GM15510 (cell line): ENCODE data around the gene DMD.

Experiments used
- POLR2A ChIP-seq: IDR thresholded peaks from 3 replicates; pipeline ENCODE4 v1.6.1; 2011; ENCODE audit warnings: borderline replicate concordance; ENCODE audit not compliant: insufficient read length; ENCODE audit errors: extremely low read depth

Gene DMD

GRCh38 chrX:32010948-32011347 lies 1200.4 kb downstream of the DMD start:
- no peak for TF ChIP-seq POLR2A

GRCh38 chrX:32010212-32010611 lies 1201.1 kb downstream of the DMD start:
- no peak for TF ChIP-seq POLR2A

GRCh38 chrX:31993637-31994036 lies 1217.7 kb downstream of the DMD start:
- TF ChIP-seq POLR2A, result no peak

GRCh38 chrX:31988975-31989374 lies 1222.4 kb downstream of the DMD start:
- no peak for TF ChIP-seq POLR2A

GRCh38 chrX:31981546-31982062 lies 1229.7 kb downstream of the DMD start:
- TF ChIP-seq POLR2A, result no peak

GRCh38 chrX:31969714-31970113 lies 1241.6 kb downstream of the DMD start:
- no peak for TF ChIP-seq POLR2A

- no peak for TF ChIP-seq POLR2A
These were observed 1249.1 kb downstream of the DMD start for GRCh38 chrX:31962256-31962655.

GRCh38 chrX:31934842-31935370 lies 1276.4 kb downstream of the DMD start:
- no peak for TF ChIP-seq POLR2A

GRCh38 chrX:31934015-31934414 lies 1277.3 kb downstream of the DMD start:
- TF ChIP-seq POLR2A, result no peak

GRCh38 chrX:31932769-31933168 lies 1278.6 kb downstream of the DMD start:
- no peak for TF ChIP-seq POLR2A

- TF ChIP-seq POLR2A, result no peak
These were observed 1280.1 kb downstream of the DMD start for GRCh38 chrX:31931225-31931624.

GRCh38 chrX:31929366-31929765 lies 1282.0 kb downstream of the DMD start:
- TF ChIP-seq POLR2A, result no peak

- no peak for TF ChIP-seq POLR2A
These were observed 1290.1 kb downstream of the DMD start for GRCh38 chrX:31921236-31921635.

- TF ChIP-seq POLR2A, result no peak
These were observed 1301.3 kb downstream of the DMD start for GRCh38 chrX:31909850-31910572.

GRCh38 chrX:31894152-31894551 lies 1317.2 kb downstream of the DMD start:
- no peak for TF ChIP-seq POLR2A

- no peak for TF ChIP-seq POLR2A
These were observed 1317.8 kb downstream of the DMD start for GRCh38 chrX:31893525-31893924.

- TF ChIP-seq POLR2A, result no peak
These were observed 1322.3 kb downstream of the DMD start for GRCh38 chrX:31889088-31889487.

GRCh38 chrX:31884535-31884934 lies 1326.8 kb downstream of the DMD start:
- no peak for TF ChIP-seq POLR2A

- TF ChIP-seq POLR2A, result no peak
These were observed 1339.3 kb downstream of the DMD start for GRCh38 chrX:31872007-31872406.
